HG02852 (cell line): ENCODE measurements around the gene ENGASE.

Experiments used
- ATAC-seq: cut with Tn5 transposase; IDR thresholded peaks from one replicate; pipeline ENCODE4 v1.9.1; 2021; ENCODE audit warnings: mild to moderate bottlenecking, moderate library complexity; ENCODE audit not compliant: unreplicated experiment

Gene ENGASE

GRCh38 chr17:79039171-79039570 is 35.5 kb upstream of the ENGASE start:
- no peak for ATAC-seq

GRCh38 chr17:79039886-79040285 is 34.7 kb upstream of the ENGASE start:
- ATAC-seq = no peak

- no peak for ATAC-seq
Observed at GRCh38 chr17:79041041-79041570, 33.5 kb upstream of the ENGASE start.

GRCh38 chr17:79041723-79042420 is 32.8 kb upstream of the ENGASE start:
- ATAC-seq = no peak

- ATAC-seq = no peak
Observed at GRCh38 chr17:79042421-79043190, 32.0 kb upstream of the ENGASE start.

GRCh38 chr17:79043191-79043930 is 31.3 kb upstream of the ENGASE start:
- no peak for ATAC-seq

GRCh38 chr17:79043931-79044320 is 30.7 kb upstream of the ENGASE start:
- no peak for ATAC-seq

GRCh38 chr17:79044462-79044861 is 30.2 kb upstream of the ENGASE start:
- ATAC-seq = no peak

GRCh38 chr17:79045001-79045729 is 29.5 kb upstream of the ENGASE start:
- no peak for ATAC-seq

GRCh38 chr17:79045842-79046196 is 28.8 kb upstream of the ENGASE start:
- ATAC-seq = no peak

- no peak for ATAC-seq
Observed at GRCh38 chr17:79046197-79046915, 28.3 kb upstream of the ENGASE start.

GRCh38 chr17:79046916-79047280 is 27.7 kb upstream of the ENGASE start:
- ATAC-seq = no peak

GRCh38 chr17:79047291-79047920 is 27.2 kb upstream of the ENGASE start:
- ATAC-seq = no peak

- ATAC-seq = no peak
Observed at GRCh38 chr17:79047923-79048825, 26.4 kb upstream of the ENGASE start.

- ATAC-seq = no peak
Observed at GRCh38 chr17:79048826-79049755, 25.5 kb upstream of the ENGASE start.

GRCh38 chr17:79049821-79050220 is 24.8 kb upstream of the ENGASE start:
- no peak for ATAC-seq

GRCh38 chr17:79050551-79050950 is 24.1 kb upstream of the ENGASE start:
- ATAC-seq = no peak

GRCh38 chr17:79051306-79051705 is 23.3 kb upstream of the ENGASE start:
- no peak for ATAC-seq
